Measurements from ENCODE around the gene FOXN3. TPM values are rescaled to one million over a fixed set of nuclear protein-coding genes. Genes with fewer than 3 reads are reported as not detected.

FOXN3 gene
- total RNA-seq, 6 experiments from 2014 or later: 41.5 to 74.2 (median 55.8) TPM

DNA sequence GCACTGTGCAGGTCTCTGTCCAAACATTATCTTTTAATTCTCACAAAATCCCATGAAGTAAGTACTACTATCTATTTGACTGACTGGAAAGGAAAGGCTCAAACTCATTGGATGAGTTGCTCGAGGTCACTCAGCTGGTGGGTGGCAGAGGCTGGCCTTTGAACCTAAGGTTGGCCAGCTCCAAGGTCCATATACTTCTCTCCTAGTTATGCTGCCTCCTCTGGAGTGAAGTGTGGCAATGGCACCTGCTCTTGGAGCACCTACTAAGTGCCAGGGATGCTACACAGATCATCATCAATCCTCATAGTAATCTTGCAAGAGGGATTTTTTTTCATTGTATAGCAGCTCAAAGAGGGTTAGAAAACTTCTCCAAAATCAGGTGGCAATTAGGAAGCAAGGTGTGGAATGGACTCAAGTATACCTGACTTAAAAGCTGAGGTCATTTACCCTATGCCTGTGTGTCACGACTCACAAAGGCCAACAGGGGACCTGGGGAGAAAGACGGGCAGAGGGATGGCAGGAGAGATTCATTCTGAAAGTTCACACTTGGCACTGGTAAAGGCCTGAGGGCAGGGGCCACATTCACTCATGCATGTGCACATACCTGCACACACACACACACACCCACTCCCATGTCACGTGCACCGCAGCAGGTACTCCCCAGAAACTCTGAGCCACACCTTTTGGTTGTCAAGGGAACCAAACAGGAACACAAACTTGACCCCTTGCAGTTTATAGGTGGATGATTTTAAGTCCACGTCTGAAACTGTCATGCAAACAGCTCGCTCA is 146.4 kb downstream of the FOXN3 start:
- peak; percentile 46 to 80 (median 67) for DNase-seq
- Histone ChIP-seq H3K9me3 (no peaks in the 10 kb centered on the region), H3K36me3 (no peaks in the 10 kb centered on the region), H3K27me3 (no peaks in the 10 kb centered on the region), H3K4me3 (no peak overlapping the region), H3K27ac (peak overlapping the region in 2 of 3 donors; percentile 15 to 29), H3K4me1 (peaks cover 0 to 23% (median 8%) of the 10 kb centered on the region in 4 donors)
- no peak for TF ChIP-seq POLR2A (IDR thresholded peaks at IDR 0.05)
- TF ChIP-seq, protein P1, sequence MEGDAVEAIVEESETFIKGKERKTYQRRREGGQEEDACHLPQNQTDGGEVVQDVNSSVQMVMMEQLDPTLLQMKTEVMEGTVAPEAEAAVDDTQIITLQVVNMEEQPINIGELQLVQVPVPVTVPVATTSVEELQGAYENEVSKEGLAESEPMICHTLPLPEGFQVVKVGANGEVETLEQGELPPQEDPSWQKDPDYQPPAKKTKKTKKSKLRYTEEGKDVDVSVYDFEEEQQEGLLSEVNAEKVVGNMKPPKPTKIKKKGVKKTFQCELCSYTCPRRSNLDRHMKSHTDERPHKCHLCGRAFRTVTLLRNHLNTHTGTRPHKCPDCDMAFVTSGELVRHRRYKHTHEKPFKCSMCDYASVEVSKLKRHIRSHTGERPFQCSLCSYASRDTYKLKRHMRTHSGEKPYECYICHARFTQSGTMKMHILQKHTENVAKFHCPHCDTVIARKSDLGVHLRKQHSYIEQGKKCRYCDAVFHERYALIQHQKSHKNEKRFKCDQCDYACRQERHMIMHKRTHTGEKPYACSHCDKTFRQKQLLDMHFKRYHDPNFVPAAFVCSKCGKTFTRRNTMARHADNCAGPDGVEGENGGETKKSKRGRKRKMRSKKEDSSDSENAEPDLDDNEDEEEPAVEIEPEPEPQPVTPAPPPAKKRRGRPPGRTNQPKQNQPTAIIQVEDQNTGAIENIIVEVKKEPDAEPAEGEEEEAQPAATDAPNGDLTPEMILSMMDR (IDR thresholded peaks at IDR 0.05): no peak
- intact Hi-C loops (cut with DNase I): no loop called here
- ATAC-seq: peak; percentile 77 to 91 (median 82)
- WGBS (ENCODE audit: insufficient coverage, low coverage, low lambda C conversion rate, missing lambda C conversion rate): 32% methylated on average over 7 of the region's 7 CpGs

DNA sequence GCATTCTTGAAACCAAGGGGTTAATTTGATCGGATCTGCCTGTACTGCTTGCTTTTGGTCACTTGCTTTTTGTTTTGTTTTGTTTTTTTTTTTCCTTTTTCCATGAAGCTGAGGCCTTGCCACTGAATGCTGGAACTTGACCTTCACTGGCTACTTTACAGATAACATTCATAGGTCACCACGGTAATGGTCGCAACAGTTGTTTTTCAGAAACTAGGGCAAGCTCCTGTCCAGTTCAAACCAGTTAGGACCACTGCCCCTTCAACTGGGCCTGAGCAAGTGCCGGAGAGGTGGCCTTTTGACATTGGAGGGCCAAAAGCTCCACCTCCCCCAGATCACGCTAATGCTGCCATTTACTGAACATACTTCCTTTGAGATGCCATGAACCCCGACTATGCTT is 147.6 kb downstream of the FOXN3 start:
- intact Hi-C loops (cut with DNase I): no loop called here
- ATAC-seq: peak; percentile 16 to 50 (median 46)
- Histone ChIP-seq H3K9me3 (no peaks in the 10 kb centered on the region), H3K36me3 (peaks cover 0 to 4% (median 0%) of the 10 kb centered on the region in 4 donors), H3K4me3 (no peak overlapping the region), H3K27me3 (no peaks in the 10 kb centered on the region), H3K27ac (peak overlapping the region in 1 of 3 donors; percentile 44), H3K4me1 (peaks cover 0 to 23% (median 8%) of the 10 kb centered on the region in 4 donors)
- 26% methylated on average over 3 of the region's 6 CpGs for WGBS (ENCODE audit: insufficient coverage, low coverage, low lambda C conversion rate, missing lambda C conversion rate)
- TF ChIP-seq POLR2A (IDR thresholded peaks at IDR 0.05): no peak
- TF ChIP-seq, protein P1 (IDR thresholded peaks at IDR 0.05): no peak
- no peak for DNase-seq

DNA sequence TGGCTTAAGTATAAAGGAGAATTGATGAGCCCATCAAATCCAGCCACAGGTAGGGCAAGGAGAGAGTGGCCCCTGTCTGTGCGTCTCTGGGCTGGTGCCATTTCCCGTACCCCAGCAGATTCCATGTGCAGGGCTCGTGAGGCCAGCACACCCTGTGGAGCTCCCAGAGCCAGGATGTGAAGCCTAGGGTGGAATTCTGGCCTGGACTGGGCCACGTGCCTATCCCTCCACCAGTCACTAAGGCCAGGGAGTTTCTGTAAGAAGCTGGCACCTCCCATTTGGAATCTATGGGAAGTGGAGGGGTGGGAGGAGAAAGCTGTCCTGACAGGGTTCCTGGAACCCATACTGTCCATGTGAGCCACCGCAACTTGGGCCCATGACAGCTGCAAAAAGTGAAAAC is 148.5 kb downstream of the FOXN3 start:
- intact Hi-C loops (cut with DNase I): no loop called here
- Histone ChIP-seq H3K9me3 (no peaks in the 10 kb centered on the region), H3K27me3 (no peaks in the 10 kb centered on the region), H3K4me1 (peaks cover 0 to 23% (median 8%) of the 10 kb centered on the region in 4 donors), H3K36me3 (peaks cover 0 to 4% (median 0%) of the 10 kb centered on the region in 4 donors), H3K27ac (peak overlapping the region in 1 of 3 donors; percentile 29), H3K4me3 (no peak overlapping the region)
- DNase-seq (no peak), ATAC-seq (no peak)
- no peak for TF ChIP-seq POLR2A (IDR thresholded peaks at IDR 0.05)
- TF ChIP-seq, protein P1 (IDR thresholded peaks at IDR 0.05): no peak
- 87% methylated on average over 3 of the region's 5 CpGs for WGBS (ENCODE audit: insufficient coverage, low coverage, low lambda C conversion rate, missing lambda C conversion rate)

DNA sequence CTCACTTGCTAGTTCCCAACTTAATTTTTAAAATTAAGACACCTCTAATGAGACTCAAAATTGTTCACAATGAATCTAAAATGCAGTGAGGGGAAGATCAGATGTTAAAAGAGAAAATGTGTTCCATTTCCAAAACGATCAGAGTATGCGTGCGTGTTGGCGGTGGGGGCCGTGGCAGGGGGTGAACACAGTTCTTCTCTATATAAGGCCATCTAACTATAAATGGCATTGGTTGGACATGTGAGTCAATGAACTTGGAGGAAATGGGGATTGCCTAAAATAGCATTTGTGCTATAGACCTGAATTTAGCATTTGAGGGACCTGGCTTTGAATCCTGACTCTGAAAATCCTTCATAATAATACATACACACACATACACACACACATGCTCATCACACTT is 149.4 kb downstream of the FOXN3 start:
- intact Hi-C loops (cut with DNase I): no loop called here
- no peaks in the 10 kb centered on the region for H3K27me3 ChIP-seq
- WGBS (ENCODE audit: insufficient coverage, low coverage, low lambda C conversion rate, missing lambda C conversion rate): 70% methylated on average over 5 of the region's 5 CpGs
- no peak for DNase-seq
- ATAC-seq: no peak
- H3K4me1 ChIP-seq: peaks cover 0 to 23% (median 8%) of the 10 kb centered on the region in 4 donors
- TF ChIP-seq, protein P1 (IDR thresholded peaks at IDR 0.05): no peak
- TF ChIP-seq POLR2A (IDR thresholded peaks at IDR 0.05): no peak
- no peak overlapping the region for H3K27ac ChIP-seq
- H3K9me3 ChIP-seq: no peaks in the 10 kb centered on the region
- H3K4me3 ChIP-seq: no peak overlapping the region
- H3K36me3 ChIP-seq: peaks cover 0 to 4% (median 0%) of the 10 kb centered on the region in 4 donors
